HepG2 (cell line): ENCODE data around the gene ZSCAN2. TPM values are rescaled to one million over a fixed set of nuclear protein-coding genes. Genes with fewer than 3 reads are reported as not detected.

Experiments
- ATAC-seq: fragments of 200-7000 bp; cut with Tn5 transposase; 3 replicates; pipeline ENCODE4 v1.9.1; 2020; ENCODE audit warnings: mild to moderate bottlenecking, moderate library complexity
- BruUV-seq: library from RNA; stranded (reverse); fragments of 400-500 nt; replicated peaks from 2 replicates; lab custom pipeline; 2021; lab: Mats Ljungman, UMichigan
- CTCF ChIA-PET: fragments of 300-600 bp; formaldehyde crosslinking; extraction: SDS; loops from one replicate; lab custom pipeline; 2021; ENCODE audit warnings: low total read pairs, inconsistent platforms, low intra/inter-chr PET ratio; lab: Yijun Ruan, JAX
- POLR2A ChIA-PET: fragments of 350-600 bp; sonication (Branson Sonifier 250); formaldehyde crosslinking; loops from one replicate; lab custom pipeline; 2020; ENCODE audit warnings: antibody characterized with exemption, inconsistent platforms; lab: Yijun Ruan, JAX
- DNase-seq: peaks from one replicate; pipeline ENCODE4 v3.0.0-alpha.2; 2015; ENCODE audit warnings: low spot score
- FAIRE-seq: peaks from 3 replicates; lab custom pipeline; 2011; peaks lifted over from hg19 to GRCh38; lab: Jason Lieb, UNC
- H2AFZ ChIP-seq: one replicate; pipeline ENCODE4 v1.6.1; 2011; ENCODE audit warnings: low read length, inconsistent platforms
- H3K27ac ChIP-seq: fragments of 300-600 bp; 3 replicates; pipeline ENCODE4 v1.8.0; 2011; ENCODE audit warnings: mixed run types, mild to moderate bottlenecking, mixed read lengths, low read length, inconsistent platforms; ENCODE audit not compliant: insufficient read depth; ENCODE audit errors: extremely low read length
- H3K27me3 ChIP-seq, 2 experiments: fragments of 200-600 bp in 1 of 2; 2 replicates in 1 of 2; 3 replicates in 1 of 2; pipeline versions ENCODE4 v1.6.0 to v1.8.0; 2011; ENCODE audit warnings: low read length in 2 of 2, mild to moderate bottlenecking in 2 of 2, moderate library complexity in 2 of 2, inconsistent platforms in 1 of 2; ENCODE audit not compliant: insufficient read depth in 2 of 2, control insufficient read depth in 1 of 2
- H3K36me3 ChIP-seq, 2 experiments: fragments of 200-600 bp in 1 of 2; replicated peaks in 1 of 2; 2 replicates in 1 of 2; 3 replicates in 1 of 2; pipeline versions ENCODE4 v1.5.1 to v1.8.0; 2011; ENCODE audit warnings: low read length in 2 of 2, inconsistent platforms in 1 of 2; ENCODE audit not compliant: insufficient read depth in 2 of 2, control insufficient read depth in 1 of 2
- H3K4me1 ChIP-seq: 2 replicates; pipeline ENCODE4 v1.5.1; 2012; ENCODE audit warnings: low read length, inconsistent platforms; ENCODE audit not compliant: insufficient read depth
- H3K4me2 ChIP-seq: 2 replicates; pipeline ENCODE4 v1.6.0; 2011; ENCODE audit warnings: low read depth, low read length, inconsistent platforms
- H3K4me3 ChIP-seq, 3 experiments: fragments of 200-600 bp in 1 of 3; sonication (generic), shearing (Covaris generic) in 1 of 3; replicated peaks in 1 of 3; 2 replicates each; pipeline ENCODE4 v1.5.1; 2011 to 2016; ENCODE audit warnings: low read length in 3 of 3, inconsistent platforms in 2 of 3, low read depth in 2 of 3, mild to moderate bottlenecking in 2 of 3, control low read depth in 1 of 3, mixed read lengths in 1 of 3; ENCODE audit not compliant: insufficient read depth in 1 of 3
- H3K79me2 ChIP-seq: one replicate; pipeline ENCODE4 v1.6.1; 2011; ENCODE audit warnings: low read length, inconsistent platforms; ENCODE audit not compliant: insufficient read depth
- H3K9ac ChIP-seq: 2 replicates; pipeline ENCODE4 v1.6.0; 2011; ENCODE audit warnings: mild to moderate bottlenecking, low read depth, low read length, inconsistent platforms; ENCODE audit not compliant: insufficient read depth
- H3K9me3 ChIP-seq: 2 replicates; pipeline ENCODE4 v1.5.1; 2012; ENCODE audit warnings: mild to moderate bottlenecking, low read length
- H4K20me1 ChIP-seq: 2 replicates; pipeline ENCODE4 v1.6.0; 2011; ENCODE audit warnings: inconsistent platforms, mild to moderate bottlenecking, low read length, moderate library complexity; ENCODE audit not compliant: insufficient read depth
- ZNF124 ChIP-seq: sonication (generic); formaldehyde crosslinking; IDR thresholded peaks from 2 replicates; pipeline ENCODE4 v1.4.0; 2020; ENCODE audit warnings: missing genetic modification reagents
- ZNF496 ChIP-seq: sonication (generic); formaldehyde crosslinking; IDR thresholded peaks from 2 replicates; pipeline ENCODE4 v1.8.1; 2023; ENCODE audit warnings: mild to moderate bottlenecking, moderate library complexity, missing genetic modification reagents; ENCODE audit not compliant: insufficient replicate concordance
- ZNF687 ChIP-seq: sonication (generic); formaldehyde crosslinking; IDR thresholded peaks from 2 replicates; pipeline ENCODE4 v1.5.1; 2020; ENCODE audit warnings: mild to moderate bottlenecking, missing genetic modification reagents, moderate library complexity
- ZNF746 ChIP-seq: sonication (generic); formaldehyde crosslinking; IDR thresholded peaks from 2 replicates; pipeline ENCODE4 v1.8.0; 2022; ENCODE audit warnings: mild to moderate bottlenecking, missing genetic modification reagents
- WGBS: methylation state at CpG from one replicate; pipeline ENCODE4 v1.1.6; 2017; ENCODE audit warnings: low lambda C conversion rate; 5-methylcytosine and 5-hydroxymethylcytosine counted together
- in situ Hi-C: cut with HindIII; loops from 2 replicates; pipeline ENCODE4 v1.10.0; 2017; ENCODE audit warnings: low pct_unique_long_range_greater_than_20kb; ENCODE audit not compliant: extremely low pct_ligation_motif_present
- intact Hi-C: fragments of 100-400 bp; cut with micrococcal nuclease; formaldehyde crosslinking; loops from one replicate; pipeline ENCODE4 v1.10.0; 2022; ENCODE audit not compliant: unreplicated experiment
- polyA plus RNA-seq, 8 experiments: library from polyadenylated mRNA; depleted of rRNA in 3 of 8; stranded (reverse) in 7 of 8; unstranded in 1 of 8; fragments of >200 nt; fragmentation: Illumina TruSeq in 4 of 8; extraction: Trizol in 4 of 8; gene quantifications; 2 replicates each; pipeline versions ENCODE4 v1.2.1 to v1.2.3, GENCODE V29; 2011 to 2016; ENCODE audit warnings: low read depth in 4 of 8, missing spikeins in 1 of 8, mixed read lengths in 1 of 8; ENCODE audit not compliant: insufficient read depth in 1 of 8
- total RNA-seq, 5 experiments: library from RNA; depleted of rRNA; stranded (reverse); fragments of >200 nt; fragmentation: Illumina TruSeq; extraction: Trizol; gene quantifications; 2 replicates each; pipeline ENCODE4 v1.2.3, GENCODE V29; 2016; ENCODE audit warnings: low read depth in 1 of 5

The ZSCAN2 gene
- total and polyA plus RNA-seq, 2 of the 13 experiments (the other 11 are each of a cell fraction or from before 2014, with no cell fraction given), result 11.4 to 21.5 TPM

- Histone ChIP-seq H3K4me3 (no peak overlapping the region), H2AFZ (no peak overlapping the region), H3K36me3 (peaks cover 1 to 7% of the 10 kb centered on the region in 2 experiments; a peak in 2 of 5 replicates), H3K27ac (no peak overlapping the region), H3K4me2 (no peak overlapping the region), H3K79me2 (peaks cover 55% of the 10 kb centered on the region), H3K4me1 (peaks cover 80% of the 10 kb centered on the region), H4K20me1 (no peaks in the 10 kb centered on the region), H3K9ac (no peak overlapping the region), H3K27me3 (no peaks in the 10 kb centered on the region; a peak in 1 of 5 replicates), H3K9me3 (no peaks in the 10 kb centered on the region)
- no TSS peak for BruUV-seq
- in situ Hi-C loops, result no loop called here
- ATAC-seq, result no peak
- TF ChIP-seq ZNF496 (CRISPR knock-in tag), result no peak
- no peak for TF ChIP-seq ZNF746 (CRISPR knock-in tag)
- TF ChIP-seq ZNF687 (CRISPR knock-in tag), result peak; percentile 12; the same call in 1 of the 2 replicates
- no peak for TF ChIP-seq ZNF124
- ChIA-PET CTCF (no interaction called here), POLR2A (interaction anchor here (1.4 to 7.1 kb wide), 3 partner anchors 26 to 47 kb away, joined by 3 to 94 read pairs (median 5); no protein-coding TSS in a partner anchor)
- WGBS, result 99% methylated on average over 8 of the region's 14 CpGs
- intact Hi-C loops, result no loop called here
- no peak for DNase-seq
- no peak for FAIRE-seq
Observed at GRCh38 chr15:84603630-84604379, 3.0 kb downstream of the ZSCAN2 start.
